ENCODE results near the gene TMC8.
A peak's percentile ranks its signal among the peaks of the same experiment; 100 is the strongest.

- TF ChIP-seq EZH2 (IDR thresholded peaks at IDR 0.05; ENCODE audit: borderline replicate concordance, low read depth, low read length, severe bottlenecking) = no peak
- no peak for TF ChIP-seq CTCF (IDR thresholded peaks at IDR 0.05; ENCODE audit: extremely low read depth in 1 of 2, insufficient read depth in 1 of 2, low read depth in 1 of 2, low read length in 2 of 2)
- peak; percentile 68 for TF ChIP-seq POLR2A (IDR thresholded peaks at IDR 0.05; ENCODE audit: low read depth, low read length)
- peak; percentile 72 for TF ChIP-seq POLR2AphosphoS5 (IDR thresholded peaks at IDR 0.05; ENCODE audit: insufficient read depth, low read depth, low read length)
- no peak for TF ChIP-seq MAX (IDR thresholded peaks at IDR 0.05; ENCODE audit: insufficient read depth, insufficient read length)
- TF ChIP-seq JUN (IDR thresholded peaks at IDR 0.05; ENCODE audit: borderline replicate concordance, insufficient read depth, insufficient read length, low read depth) = no peak
- no peak for TF ChIP-seq GATA2 (IDR thresholded peaks at IDR 0.05; ENCODE audit: insufficient read depth, insufficient read length, low read depth, low read length)
- TF ChIP-seq MYC (IDR thresholded peaks at IDR 0.05; ENCODE audit: low read depth, low read length) = no peak
- no peak for TF ChIP-seq FOS (IDR thresholded peaks at IDR 0.05; ENCODE audit: borderline replicate concordance, insufficient read depth, low read length)
These were observed 37.8 kb downstream of the TMC8 start, which contains the start of gene SYNGR2 for GRCh38 chr17:78168242-78168902.
